ENCODE results near the gene CSNK1G1. TPM values are rescaled to one million over a fixed set of nuclear protein-coding genes. Genes with fewer than 3 reads are reported as not detected.

Gene CSNK1G1
- total RNA-seq, 4 donors from 2014 or later = 16.5 to 41.8 (median 33.3) TPM

DNA sequence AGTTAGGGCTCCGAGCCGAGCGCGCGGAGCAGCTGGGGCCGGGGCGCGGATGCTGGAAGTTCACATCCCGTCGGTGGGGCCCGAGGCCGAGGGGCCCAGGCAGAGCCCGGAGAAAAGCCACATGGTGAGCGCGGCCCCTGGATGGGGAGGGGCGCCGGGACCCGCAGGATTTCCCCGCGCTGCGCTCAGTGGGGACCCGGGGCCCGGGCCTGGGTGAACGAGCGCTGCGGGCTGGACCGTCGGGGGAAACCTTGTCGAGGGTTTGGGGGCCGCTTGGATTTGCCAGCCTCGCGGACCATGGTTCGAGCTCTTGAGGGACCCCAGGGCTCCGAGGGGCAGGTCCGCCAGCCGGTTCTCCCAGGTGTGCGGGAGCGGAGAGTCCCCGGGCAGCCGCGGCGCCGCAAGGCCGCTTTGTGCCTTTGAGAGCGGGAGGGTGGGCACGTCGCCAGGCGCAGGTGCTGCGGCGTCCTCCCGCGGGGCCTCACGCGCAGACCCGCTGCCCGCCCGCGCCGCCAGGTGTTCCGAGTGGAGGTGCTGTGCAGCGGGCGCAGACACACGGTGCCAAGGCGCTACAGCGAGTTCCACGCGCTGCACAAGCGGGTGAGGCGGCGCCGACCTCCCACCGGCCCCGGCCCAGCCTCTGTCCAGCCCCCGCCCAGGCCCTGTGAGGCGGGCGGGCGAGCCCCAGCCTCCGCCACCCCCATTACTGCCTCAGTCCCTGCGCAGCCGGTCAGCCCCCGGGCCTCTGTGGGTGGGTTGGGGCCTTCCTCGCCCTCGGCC is 204.1 kb downstream of the CSNK1G1 start, which contains the start of gene SNX22:
Gene SNX22 (plus strand): TSS at position 5 of the 780 bp plus-strand sequence. CDS start 45 bp downstream, at position 50.
- Histone ChIP-seq H3K9me3 (no peaks in the 10 kb centered on the region), H3K4me1 (peaks cover 0 to 24% of the 10 kb centered on the region in 2 donors), H3K4me3 (peak within 1 kb of the TSS; percentile 1 to 10), H3K27me3 (peaks cover 0 to 10% of the 10 kb centered on the region in 2 donors), H3K36me3 (no peaks in the 10 kb centered on the region), H3K27ac (no peak within 1 kb of the TSS)
- DNase-seq = no peak
- intact Hi-C loops (cut with DNase I; ENCODE audit: low total_unique reads) = no loop called here
- TF ChIP-seq POLR2A (IDR thresholded peaks at IDR 0.05) = no peak
- TF ChIP-seq, protein P1, sequence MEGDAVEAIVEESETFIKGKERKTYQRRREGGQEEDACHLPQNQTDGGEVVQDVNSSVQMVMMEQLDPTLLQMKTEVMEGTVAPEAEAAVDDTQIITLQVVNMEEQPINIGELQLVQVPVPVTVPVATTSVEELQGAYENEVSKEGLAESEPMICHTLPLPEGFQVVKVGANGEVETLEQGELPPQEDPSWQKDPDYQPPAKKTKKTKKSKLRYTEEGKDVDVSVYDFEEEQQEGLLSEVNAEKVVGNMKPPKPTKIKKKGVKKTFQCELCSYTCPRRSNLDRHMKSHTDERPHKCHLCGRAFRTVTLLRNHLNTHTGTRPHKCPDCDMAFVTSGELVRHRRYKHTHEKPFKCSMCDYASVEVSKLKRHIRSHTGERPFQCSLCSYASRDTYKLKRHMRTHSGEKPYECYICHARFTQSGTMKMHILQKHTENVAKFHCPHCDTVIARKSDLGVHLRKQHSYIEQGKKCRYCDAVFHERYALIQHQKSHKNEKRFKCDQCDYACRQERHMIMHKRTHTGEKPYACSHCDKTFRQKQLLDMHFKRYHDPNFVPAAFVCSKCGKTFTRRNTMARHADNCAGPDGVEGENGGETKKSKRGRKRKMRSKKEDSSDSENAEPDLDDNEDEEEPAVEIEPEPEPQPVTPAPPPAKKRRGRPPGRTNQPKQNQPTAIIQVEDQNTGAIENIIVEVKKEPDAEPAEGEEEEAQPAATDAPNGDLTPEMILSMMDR (IDR thresholded peaks at IDR 0.05) = no peak

DNA sequence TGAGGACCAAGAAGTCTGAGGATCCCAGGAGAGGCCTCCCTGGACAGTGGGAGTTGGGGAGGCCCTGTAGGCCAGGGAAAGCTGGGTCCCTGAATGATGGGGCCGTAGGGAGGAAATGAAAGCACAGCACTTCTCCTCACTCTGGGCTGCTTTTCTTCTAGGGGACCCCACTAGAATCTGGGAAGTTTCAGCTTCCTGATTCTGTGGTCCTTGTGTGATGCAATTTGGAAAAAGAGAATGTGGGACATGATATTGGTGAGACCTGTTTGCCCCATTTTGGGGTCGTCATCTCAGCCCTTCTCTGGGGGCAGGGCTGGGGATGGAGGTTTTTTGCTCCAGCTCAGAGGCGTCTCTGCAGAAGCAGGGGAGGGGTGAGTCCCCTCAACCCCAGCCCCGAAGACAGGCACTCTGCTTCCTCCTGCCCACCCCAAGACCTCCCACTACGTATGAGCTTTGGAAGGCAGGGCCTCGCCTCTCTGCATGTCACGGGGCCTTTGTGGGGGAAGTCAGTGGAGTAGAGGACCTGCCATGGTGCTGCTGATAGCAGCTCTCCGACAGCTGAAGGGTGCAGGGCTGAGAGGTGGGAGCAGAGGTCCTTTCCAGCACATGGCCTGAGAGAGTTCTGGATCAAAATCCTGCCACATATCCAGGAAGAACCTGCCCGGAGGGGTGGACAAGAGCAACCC is 205.9 kb downstream of the CSNK1G1 start:
- Histone ChIP-seq H3K27me3 (peaks cover 0 to 10% of the 10 kb centered on the region in 2 donors), H3K27ac (no peak overlapping the region), H3K4me1 (peaks cover 0 to 24% of the 10 kb centered on the region in 2 donors), H3K9me3 (no peaks in the 10 kb centered on the region), H3K36me3 (no peaks in the 10 kb centered on the region), H3K4me3 (no peak overlapping the region)
- DNase-seq = no peak
- intact Hi-C loops (cut with DNase I; ENCODE audit: low total_unique reads) = no loop called here
- TF ChIP-seq POLR2A (IDR thresholded peaks at IDR 0.05) = no peak
- TF ChIP-seq, protein P1 (IDR thresholded peaks at IDR 0.05) = no peak

DNA sequence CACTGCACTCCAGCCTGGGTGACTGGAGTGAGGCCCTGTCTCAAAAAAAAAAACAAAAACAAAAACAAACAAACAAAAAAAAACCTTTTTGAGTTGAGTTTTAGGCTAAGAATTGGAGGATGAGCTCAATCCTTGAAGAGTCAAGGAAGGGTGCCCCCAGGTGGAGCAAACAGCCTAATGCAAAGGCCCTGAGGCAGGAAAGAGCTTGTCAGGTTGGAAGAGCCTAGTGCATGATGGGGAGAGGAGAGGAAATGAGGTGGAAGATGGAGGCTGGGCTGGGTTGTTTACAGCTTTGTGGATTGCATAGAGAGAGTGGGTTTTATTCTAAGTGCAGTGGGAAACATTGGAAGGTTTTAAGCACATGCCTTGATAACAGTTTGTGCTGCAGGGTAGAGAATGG is 206.5 kb downstream of the CSNK1G1 start:
- Histone ChIP-seq H3K27me3 (peaks cover 0 to 10% of the 10 kb centered on the region in 2 donors), H3K36me3 (no peaks in the 10 kb centered on the region), H3K4me3 (no peak overlapping the region), H3K27ac (no peak overlapping the region), H3K4me1 (peaks cover 0 to 24% of the 10 kb centered on the region in 2 donors), H3K9me3 (no peaks in the 10 kb centered on the region)
- intact Hi-C loops (cut with DNase I; ENCODE audit: low total_unique reads) = no loop called here
- no peak for DNase-seq
- TF ChIP-seq, protein P1 (IDR thresholded peaks at IDR 0.05) = no peak
- no peak for TF ChIP-seq POLR2A (IDR thresholded peaks at IDR 0.05)

DNA sequence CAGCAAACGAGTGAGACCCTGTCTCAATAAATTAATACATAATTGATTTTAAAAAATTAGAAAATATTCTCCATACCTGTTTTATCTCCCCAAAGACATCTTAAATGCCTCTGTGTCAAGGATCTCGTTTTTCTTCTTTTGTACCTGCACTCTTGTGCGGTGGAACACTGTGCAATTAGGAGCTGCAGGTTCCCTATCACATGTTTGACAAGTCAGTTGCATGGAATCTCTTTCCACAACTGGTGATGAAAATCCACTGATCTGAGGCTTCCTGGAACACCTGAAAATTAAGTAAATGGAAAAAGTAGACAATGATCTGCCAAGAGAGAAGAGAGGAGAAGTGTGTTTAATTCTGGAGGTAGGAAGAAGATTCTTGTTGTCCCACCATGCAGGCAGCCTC is 207.4 kb downstream of the CSNK1G1 start:
- no peak for TF ChIP-seq POLR2A (IDR thresholded peaks at IDR 0.05)
- TF ChIP-seq, protein P1 (IDR thresholded peaks at IDR 0.05) = no peak
- intact Hi-C loops (cut with DNase I; ENCODE audit: low total_unique reads) = no loop called here
- DNase-seq = no peak
- H3K27me3 ChIP-seq = peaks cover 0 to 10% of the 10 kb centered on the region in 2 donors
- H3K36me3 ChIP-seq = no peaks in the 10 kb centered on the region
- no peaks in the 10 kb centered on the region for H3K9me3 ChIP-seq
- no peak overlapping the region for H3K27ac ChIP-seq
- H3K4me3 ChIP-seq = no peak overlapping the region
- H3K4me1 ChIP-seq = peaks cover 0 to 20% of the 10 kb centered on the region in 2 donors

DNA sequence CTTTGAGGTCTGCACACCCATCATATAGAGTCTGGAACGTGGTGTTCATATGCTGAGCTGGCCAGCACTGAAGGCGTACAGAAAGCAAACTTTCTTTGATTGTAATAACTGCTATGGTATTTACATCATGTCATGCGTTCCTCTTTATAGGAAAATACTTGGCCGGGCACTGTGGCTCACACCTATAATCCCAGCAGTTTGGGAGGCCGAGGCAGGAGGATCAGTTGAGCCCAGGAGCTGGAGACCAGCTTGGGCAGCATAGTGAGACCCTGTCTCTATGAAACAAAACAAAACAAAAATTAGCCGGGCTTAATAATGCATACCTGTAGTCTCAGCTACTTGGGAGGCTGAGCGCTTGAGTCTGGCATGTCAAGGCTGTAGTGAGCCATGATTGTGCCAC is 207.8 kb downstream of the CSNK1G1 start:
- H3K4me1 ChIP-seq = peaks cover 0 to 16% of the 10 kb centered on the region in 2 donors
- intact Hi-C loops (cut with DNase I; ENCODE audit: low total_unique reads) = no loop called here
- H3K27ac ChIP-seq = no peak overlapping the region
- no peak overlapping the region for H3K4me3 ChIP-seq
- DNase-seq = no peak
- no peaks in the 10 kb centered on the region for H3K9me3 ChIP-seq
- TF ChIP-seq, protein P1 (IDR thresholded peaks at IDR 0.05) = no peak
- no peak for TF ChIP-seq POLR2A (IDR thresholded peaks at IDR 0.05)
- H3K36me3 ChIP-seq = no peaks in the 10 kb centered on the region
- H3K27me3 ChIP-seq = peaks cover 0 to 10% of the 10 kb centered on the region in 2 donors

Data from uterus (tissue), 4 donors.